ENCODE measurements around the gene ADORA2A.

GRCh38 chr22:24383061-24383460 is 44.3 kb upstream of the ADORA2A start:
- no peak for TF ChIP-seq EZH2 (IDR thresholded peaks at IDR 0.05; ENCODE audit: insufficient read depth, poor library complexity, severe bottlenecking)
- no peak for TF ChIP-seq EZH2phosphoT487 (IDR thresholded peaks at IDR 0.05; ENCODE audit: insufficient read depth, low read depth)
